HG02763 (cell line): Measurements from ENCODE around the gene ADORA1.

ENCODE experiments used
- ATAC-seq: cut with Tn5 transposase; IDR thresholded peaks from one replicate; pipeline ENCODE4 v1.9.1; 2021; ENCODE audit warnings: mild to moderate bottlenecking, moderate library complexity; ENCODE audit not compliant: unreplicated experiment

The ADORA1 gene

DNA sequence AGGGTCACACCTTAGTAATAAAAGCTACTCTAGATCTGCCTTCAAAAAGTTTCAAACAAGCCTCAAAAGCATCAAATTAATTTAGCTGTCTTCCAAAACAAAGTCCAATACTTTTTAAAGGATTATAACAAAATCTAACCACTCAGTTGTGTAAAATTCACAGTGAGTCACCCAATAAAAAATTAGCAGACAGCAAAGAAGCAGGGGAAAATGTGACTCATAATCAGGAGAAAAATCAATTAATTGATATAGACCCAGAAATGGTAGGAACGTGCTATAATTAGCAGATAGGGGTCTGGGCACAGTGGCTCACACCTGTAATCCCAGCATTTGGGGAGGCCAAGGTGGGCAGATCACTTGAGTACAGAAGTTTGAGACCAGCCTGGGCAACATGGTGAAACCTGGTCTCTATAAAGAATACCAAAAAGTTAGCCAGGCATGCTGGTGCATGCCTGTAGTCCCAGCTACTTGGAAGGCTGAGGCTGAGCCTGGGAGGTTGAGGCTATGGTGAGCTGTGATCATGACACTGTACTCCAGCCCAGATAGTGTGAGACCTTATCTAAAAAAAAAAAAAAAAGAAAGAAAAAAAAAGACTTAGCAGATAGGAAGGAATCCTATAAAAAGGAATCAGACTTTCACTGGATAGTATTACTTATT, 33.6 kb upstream of the ADORA1 start:
- no peak for ATAC-seq

DNA sequence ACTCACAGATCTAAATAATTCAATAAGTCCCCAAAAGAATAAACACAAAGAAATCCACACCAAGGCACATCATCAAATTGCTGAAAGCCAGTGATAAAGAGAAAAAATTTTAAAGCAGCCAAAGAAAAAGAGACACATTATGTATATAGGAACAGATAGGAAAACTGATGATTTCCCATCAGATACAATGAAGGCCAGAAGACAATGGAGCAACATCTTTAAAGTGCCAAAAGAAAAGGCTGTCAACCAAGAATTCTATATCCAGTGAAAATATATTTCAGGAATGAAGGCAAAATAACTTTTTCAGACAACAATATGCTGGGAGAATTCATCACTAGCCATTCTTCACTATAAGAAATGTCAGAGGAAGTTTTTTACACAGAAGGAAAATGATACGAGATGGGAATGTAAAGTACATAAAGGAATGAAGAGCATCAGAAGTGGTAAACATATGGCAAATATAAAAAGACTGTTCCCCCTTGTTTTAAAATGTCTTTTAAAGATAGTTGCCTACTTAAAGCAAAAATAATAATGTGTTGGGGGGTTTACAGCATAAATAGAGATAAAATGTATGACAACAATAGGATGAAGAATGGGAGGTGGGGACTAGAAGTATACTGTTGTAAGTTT, 32.4 kb upstream of the ADORA1 start:
- ATAC-seq: no peak

DNA sequence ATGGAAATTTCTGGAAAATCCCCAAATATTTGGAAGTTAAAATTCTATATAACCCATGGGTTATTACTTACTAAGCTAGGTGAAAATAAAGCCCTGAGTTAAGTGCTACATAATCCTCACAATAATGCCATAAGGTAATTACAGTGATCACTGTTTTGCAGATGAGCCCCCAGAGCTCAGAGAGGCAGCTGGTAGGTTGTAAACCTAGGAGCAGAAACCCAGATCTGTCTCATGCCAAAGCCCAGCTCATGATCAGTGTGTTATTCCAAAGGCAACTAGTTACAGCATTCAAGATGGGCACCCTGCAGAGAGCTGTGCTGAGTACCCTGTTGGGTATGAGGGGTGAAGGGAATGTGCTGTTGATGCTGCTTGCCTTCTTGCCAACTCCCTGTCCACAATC, 31.0 kb upstream of the ADORA1 start:
- no peak for ATAC-seq

DNA sequence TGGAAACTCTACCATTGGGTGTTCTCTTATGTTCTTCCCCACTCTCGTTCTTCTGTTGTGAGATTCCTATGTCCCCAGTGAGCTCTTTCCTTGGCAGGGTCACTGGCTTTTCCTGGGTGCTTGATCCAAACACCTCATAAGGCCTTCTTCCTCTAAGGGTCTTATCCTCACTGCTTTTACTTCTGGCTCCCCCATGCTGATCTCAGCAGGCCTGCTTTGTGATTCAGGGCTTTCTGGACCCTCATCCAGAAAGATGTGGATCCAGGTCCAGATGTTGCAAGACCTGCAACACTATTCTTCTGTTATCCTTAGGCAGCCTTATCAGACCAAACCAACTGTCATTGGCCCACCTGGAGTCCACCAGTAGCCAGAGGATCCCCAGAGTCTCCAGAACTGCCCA, 30.5 kb upstream of the ADORA1 start:
- ATAC-seq: no peak

DNA sequence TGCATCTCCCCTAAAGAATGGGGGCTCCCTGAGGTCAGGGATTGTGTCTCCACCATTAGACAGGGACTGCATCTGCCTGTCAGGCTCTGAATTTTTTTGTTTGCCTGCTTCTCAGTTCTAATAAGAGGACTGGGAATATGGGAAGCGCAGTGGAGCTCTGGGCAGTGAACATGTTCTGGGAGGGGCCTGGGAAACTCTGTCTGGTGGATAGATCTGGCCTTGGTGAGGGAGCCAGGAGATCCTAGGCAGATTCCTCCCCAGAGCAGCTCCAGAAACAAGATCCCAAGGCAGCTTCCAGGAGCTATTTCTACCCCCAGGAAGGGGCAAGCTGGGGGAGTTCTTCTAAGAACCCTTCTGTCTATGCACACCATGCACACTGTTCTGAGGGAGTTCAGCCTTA, 29.1 kb upstream of the ADORA1 start:
- no peak for ATAC-seq

DNA sequence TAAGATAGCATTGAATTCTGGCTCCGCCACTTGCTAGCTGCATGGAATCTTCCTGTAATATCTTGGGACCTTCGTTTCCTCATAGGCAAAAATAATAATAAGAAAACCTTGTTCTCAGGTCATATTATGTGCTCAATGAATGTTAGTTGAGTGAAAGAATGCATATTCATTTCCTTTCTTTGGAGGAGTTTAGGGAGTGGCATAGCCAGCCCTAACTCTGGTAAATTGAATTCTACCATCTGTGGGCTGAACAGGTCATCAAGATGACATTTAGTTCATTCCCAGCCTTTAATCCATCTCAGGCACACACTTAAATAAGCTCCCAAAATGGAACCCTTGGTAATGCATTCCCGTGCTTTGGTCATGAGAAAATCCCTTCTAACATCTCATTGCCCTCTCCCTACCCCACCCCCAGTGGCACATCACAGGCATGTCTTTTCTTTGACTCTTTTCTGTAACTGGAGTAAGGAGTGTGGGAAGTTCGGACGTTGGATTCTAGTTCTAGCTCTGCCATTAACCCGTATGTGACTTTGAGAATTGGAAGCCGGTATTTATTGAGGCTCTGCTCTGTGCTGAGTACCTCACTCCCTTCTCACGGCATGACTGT, 28.5 kb upstream of the ADORA1 start:
- ATAC-seq: no peak

DNA sequence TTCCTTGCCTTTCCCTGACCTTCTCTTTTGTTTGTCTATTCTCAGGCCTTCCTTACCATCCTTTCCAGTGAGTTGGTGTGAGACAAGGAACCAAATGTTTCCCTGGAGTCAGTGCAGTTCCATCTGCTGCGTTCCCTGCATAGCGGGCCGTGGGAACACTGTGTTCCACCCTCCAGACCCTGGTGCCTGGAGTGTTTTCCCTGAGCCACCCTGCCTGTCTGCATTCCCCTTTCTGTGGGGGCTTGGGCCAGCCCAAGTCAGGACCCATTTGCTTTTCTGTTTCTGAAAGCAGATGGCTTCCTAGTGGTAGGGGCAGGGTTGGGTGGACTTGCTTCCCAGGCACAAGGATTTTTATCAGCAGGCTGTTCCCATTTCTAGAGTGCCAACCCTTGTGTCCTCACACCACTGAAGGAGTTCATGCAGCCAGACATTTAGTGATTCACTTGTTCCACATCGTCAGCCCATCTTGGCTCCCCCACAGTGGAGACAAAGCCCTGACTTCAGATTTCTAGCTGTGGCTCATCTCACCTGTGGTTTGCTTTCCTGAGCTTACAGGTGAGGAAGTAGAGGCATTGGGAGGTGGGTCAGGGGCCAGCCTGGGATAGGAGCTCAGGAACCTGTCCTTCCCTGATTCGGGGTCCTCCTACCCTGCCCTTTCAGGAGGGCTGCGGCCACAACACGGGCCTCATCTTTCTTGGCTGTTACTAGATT, 27.6 kb upstream of the ADORA1 start:
- ATAC-seq: no peak

DNA sequence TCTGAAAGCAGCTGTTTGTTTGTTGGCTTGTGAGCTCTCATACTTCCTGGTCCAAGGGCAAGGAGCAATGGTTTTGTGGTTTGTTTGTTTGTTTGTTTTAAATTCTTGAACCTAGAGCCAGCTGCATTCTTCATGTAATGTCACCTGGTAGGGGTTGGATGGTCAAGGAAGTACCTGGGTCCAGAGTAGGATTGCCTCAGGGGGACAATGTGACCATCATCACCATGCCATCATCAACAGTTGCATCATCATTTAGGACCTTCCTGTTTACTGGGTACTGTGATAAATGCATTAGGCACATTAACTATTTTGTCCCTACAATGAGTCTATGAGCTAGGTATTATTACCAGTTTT, 27.0 kb upstream of the ADORA1 start:
- ATAC-seq: no peak

DNA sequence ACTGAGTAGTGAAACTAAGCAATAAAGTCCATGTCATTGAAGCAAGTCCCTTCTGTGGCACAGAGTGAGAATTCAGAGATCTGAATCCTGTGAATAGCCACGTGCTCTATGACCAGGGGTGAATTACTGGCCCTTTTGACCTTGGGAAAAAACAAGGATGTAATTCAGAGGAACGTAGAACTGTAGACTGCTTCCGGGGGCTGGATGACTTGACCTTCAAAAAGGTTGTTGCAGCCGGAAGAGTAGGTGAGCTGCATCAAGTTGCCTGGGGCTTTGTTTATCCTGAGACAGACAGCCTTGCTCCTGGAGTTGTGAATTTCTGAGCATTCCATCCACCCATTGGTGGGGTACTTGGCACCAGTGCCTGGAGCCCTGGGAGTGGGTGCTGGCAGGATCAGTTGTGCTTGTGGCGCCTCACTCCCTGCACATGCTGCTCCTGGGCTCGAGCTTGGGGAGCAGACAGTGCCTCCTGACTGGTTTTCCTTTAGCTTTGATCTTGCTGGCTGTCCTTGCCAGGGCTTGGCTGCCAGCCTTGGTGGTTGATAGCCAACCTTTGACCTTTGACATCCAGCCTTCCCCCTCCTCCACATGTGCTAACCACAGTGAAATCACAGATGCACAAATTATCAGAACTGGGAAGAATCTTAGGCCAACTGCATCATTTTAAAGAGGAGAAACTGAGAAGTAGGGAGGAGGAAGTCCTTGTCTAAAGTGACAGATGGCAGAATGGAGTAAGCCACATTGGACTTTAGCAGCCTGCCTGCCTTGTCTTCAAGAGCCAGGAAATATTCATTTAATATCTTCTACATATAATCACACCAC, 25.5 kb upstream of the ADORA1 start:
- no peak for ATAC-seq

DNA sequence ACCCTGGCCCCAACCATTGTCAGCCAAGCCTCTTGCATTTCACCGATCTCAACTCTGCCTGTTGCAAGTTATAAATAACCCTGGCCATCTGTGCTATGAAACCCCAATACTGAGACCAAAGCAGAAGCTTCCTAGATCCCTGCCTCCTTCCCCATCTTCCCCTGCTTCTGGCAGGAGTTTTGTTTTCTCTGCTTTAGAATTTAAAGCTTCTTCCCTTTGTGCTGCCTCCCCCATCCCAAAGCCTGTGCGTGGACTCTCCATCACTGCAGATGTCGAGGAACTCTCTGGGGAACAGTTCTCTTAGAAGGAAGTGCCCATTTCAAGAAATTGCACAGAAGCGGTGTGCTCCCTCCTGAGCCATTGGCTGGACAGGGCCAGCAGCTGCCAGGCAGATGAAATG, 24.3 kb upstream of the ADORA1 start:
- no peak for ATAC-seq

DNA sequence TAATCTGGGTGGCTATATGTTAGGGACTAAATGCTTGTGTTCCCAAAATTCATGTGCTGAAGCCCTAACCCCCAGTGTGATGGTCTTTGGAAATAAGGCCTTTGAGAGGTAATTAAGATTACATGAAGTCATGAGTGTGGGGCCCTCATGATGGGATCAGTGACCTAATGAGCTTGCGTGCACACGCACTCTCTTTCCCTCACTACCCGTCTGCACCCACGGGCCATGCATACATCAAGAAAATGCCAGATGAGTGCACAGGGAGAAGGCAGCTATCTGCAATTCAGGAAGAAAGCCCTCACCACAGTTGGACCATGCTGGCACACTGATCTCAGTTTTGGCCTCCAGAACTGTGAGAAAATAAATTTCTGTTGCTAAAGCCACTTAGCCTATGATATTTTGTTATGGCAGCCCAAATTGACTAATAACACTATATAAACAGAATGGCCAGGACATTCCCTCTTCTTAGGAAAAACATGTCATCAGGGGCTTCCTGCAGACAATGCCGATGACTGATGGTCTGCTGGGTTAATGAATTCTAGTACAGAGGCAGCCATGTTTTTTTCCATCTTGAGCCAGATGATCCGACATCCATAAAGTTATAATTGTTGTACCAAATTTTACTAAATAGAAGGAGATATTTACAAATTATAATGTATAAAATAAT, 23.6 kb upstream of the ADORA1 start:
- ATAC-seq: no peak

DNA sequence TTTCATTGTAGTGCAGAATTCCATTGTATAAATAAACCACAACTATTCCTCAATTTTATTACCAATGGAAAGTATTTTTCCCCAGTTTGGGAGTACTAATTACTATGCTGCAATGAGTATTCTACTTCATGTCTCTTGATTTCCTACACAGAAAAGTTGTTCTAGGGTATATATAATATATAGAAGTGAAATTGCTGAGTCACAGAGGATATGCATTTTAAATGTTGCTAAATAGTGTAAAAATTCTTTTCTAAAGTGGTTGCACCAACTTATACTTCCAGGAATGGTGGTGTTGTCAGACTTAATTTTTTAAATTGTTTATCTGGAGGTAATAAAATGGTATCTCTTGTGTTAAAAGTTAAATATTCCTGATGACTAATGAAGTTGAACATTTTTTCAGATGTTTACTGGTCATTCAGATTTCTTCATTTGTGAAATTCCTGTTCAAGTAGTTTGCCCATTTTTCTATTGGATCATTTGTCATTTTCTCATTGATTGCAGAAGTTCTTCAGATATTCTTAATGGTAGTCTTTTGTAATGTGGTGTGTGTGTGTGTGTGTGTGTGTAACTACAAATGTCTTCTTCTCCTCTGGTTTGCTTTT, 22.6 kb upstream of the ADORA1 start:
- no peak for ATAC-seq

DNA sequence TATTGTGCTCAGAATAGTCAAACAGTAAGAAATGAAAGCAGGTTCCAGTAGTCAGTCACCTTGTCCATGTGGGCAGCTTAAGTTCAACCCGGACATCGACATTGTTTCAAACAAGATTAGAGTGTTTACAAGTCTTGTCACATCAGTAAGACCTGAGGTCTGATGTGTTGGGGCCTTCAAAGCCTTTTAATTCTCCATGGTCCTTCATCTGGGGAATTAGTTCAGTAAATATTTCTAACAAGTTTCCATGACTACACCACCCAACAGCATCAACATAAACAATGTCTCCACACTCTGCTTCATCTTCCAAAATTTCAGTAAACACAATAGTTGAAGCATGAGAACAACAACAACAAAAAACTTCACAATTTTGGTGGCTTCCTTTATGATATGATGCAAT, 15.1 kb upstream of the ADORA1 start:
- ATAC-seq: no peak

DNA sequence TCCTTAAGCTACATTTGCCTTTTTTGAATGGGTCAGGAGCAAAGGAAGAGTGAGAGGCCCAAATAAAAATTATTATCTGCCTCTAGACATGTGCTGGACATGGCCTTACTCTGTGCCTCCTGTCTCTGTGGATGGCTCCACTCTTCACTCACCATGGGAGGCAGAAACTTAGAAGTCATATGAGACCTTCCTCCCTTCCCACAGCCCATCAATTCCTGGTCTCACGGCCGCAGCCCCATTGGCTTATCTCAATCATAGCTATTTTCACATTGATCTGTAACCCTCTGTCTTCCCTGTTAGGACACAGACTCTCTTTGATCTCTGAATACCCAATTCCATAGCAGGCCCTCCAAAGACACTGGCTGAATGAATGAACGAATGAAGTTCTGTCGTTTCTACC, 14.2 kb upstream of the ADORA1 start:
- no peak for ATAC-seq

DNA sequence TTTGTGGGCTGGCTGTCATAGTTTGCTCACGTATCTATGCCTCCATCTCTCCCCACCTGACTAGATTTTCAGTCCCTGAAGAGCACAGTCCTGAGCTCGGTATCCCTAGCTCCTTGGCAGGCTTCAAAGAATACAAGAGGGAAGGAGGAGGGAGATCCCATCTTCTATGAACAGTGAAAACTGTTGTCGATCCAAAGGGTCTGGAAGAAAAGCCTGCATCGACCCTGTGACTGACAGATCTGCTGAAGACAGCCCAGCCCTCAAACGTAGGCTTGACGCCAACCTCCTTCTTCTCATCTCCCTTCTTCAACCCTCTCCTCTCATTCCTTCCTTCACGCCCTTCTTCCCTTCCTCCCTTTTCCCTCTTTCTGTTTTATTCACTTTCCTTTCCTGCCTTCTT, 13.3 kb upstream of the ADORA1 start:
- no peak for ATAC-seq

DNA sequence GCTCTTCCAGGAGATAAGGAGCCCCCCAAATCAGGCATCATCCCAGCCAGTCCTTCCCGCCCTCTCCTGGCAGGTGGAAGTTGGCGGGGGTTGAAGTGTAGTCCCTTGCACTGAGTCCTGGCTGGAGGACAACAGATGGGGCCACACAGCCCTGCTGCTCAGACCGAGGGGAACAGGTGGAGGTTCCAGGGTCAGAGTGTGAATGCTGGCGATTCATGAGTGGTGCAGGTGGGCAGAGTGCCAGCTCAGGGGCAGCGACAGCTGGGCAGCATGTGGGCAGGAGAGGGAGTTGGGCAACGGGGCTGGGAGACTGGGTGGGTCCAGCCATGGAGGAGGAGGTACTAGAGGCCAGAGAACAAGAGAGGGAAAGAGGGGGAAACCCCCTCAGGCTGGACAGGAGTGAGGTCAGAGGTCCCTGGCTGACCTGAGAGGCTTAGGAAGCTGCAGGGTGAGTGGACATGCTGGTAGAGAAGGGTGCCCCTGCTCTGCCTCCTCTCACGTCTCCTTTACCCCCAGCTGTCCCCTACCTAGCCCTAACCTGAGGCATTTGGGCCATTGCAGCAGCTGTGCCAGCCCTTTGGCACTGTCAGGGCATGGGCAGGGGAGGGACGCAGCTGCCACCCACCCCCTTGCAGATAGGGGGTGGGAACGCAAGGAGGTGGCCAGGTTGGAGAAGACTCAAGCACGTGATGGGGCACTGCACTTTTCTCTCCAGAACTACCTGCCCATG, 11.3 kb upstream of the ADORA1 start:
- no peak for ATAC-seq

DNA sequence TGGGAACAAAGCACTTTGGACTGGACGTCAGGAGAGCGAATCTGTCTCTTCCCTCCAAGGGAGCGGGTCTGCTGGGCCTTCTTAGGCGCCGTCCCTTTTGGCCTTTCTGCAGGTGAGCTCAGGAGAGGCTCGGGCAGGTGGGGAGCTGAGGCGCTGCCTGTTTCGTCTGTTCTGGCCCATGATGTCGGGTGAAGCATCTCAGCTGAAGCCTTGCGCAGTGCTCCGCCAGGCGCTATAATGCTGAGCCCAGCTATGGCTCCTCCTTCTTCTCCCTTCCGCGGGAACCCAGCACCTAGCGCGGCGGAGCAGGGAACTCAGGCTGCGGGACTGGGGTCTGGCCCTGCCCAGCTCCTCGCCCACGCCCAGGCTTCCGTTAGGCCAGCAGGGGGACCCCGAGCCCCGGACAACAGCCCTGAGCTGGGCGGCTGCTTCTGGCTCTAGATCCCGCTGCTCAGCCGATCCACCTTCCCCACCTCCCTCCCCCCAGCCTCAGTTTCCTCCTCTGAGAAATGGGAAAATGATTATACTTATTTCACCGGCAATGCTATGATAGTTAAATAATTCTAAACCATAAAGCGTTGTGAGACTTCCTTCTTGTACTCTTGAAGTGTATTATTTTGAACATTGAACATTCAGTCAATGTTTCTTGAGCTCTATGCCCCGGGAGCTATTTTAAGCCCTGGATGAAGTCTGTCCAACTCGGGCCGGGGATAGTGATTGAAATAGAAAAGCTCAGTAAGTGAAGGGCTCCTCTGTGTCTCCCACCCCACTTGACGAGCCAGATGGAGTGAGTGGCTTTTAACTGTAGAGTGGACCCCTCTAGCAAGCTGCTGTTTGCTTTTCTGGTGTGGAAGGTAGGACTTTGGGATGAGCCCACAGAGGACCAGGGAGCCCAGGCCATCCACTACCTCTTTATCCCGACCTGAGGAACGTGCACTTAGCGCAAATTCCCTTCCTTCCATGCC, 9.6 kb upstream of the ADORA1 start:
- no peak for ATAC-seq

DNA sequence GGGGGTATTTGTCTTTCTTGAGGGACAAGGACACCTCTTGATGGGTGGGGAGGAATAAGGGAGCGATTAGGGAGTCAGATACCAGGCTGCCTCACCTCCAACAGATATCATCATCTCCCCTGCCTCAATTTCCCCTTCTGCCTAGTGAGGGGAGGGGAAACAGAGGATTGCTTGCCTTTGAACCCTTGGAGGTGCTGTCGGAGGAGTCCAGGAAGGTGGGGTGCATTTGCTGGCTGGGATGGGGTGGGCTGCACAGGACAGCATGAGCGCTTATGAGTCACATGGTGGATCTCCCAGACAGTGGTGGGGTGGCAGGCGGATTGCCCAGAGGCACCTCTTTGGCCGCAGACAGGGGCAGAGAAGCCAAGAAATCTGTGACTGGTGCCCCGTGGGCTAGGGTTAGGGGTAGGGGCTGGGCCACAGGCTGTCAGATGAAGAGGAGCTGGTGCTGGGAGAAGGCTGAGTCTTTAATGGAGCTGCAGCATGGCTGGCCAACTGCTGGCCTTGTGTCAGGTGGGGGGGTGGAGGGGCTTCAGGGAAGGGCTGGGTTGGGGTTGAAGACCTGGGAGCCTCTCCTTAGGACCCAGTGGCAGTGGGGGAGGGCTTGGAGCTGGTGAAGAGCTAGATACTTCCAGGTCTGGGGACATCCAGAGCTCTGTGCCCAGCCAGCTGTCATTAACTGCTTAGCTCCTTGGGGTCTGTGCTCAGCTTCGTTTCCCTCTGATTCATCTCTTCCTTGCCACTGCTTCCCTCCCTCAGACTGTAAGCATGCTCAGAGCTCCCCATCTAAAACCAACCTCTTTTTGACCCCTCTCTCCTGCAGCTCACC, 7.0 kb upstream of the ADORA1 start:
- no peak for ATAC-seq
